ACC112 (cell line): ENCODE results near the gene DOK1.
A peak's percentile ranks its signal among the peaks of the same experiment; 100 is the strongest.
"Not testable (repeated sequence)": the region's sequence is repeated elsewhere in the genome, so short reads cannot be mapped to it uniquely, and the experiment has no call there.

Experiments used
- H2AFZ ChIP-seq: fragments of 200-600 bp; sonication (generic); one replicate; pipeline ENCODE4 v1.6.0; 2017; ENCODE audit warnings: antibody characterized with exemption, low read length; ENCODE audit not compliant: unreplicated experiment
- H3K27ac ChIP-seq: fragments of 200-600 bp; sonication (generic); 2 replicates; pipeline ENCODE4 v1.5.1; 2014; ENCODE audit warnings: low read depth, mild to moderate bottlenecking, antibody characterized with exemption, low read length, moderate library complexity
- H3K27me3 ChIP-seq: fragments of 200-600 bp; sonication (generic); 2 replicates; pipeline ENCODE4 v1.6.1; 2014; ENCODE audit warnings: mild to moderate bottlenecking, antibody characterized with exemption, low read length, moderate library complexity, mixed read lengths; ENCODE audit not compliant: insufficient read depth
- H3K36me3 ChIP-seq: fragments of 200-600 bp; sonication (generic); 2 replicates; pipeline ENCODE4 v1.6.1; 2016; ENCODE audit warnings: mild to moderate bottlenecking, antibody characterized with exemption, low read length, moderate library complexity, mixed read lengths; ENCODE audit not compliant: insufficient read depth
- H3K4me1 ChIP-seq: fragments of 200-600 bp; sonication (generic); one replicate; pipeline ENCODE4 v1.6.1; 2016; ENCODE audit warnings: low read length, mixed read lengths; ENCODE audit not compliant: insufficient read depth, unreplicated experiment, control insufficient read depth
- H3K4me3 ChIP-seq: fragments of 200-600 bp; sonication (generic); 2 replicates; pipeline ENCODE4 v1.5.1; 2014; ENCODE audit warnings: mild to moderate bottlenecking, low read depth, low read length
- H3K79me2 ChIP-seq: fragments of 200-600 bp; sonication (generic); one replicate; pipeline ENCODE4 v1.6.0; 2016; ENCODE audit warnings: low read length; ENCODE audit not compliant: control insufficient read depth, unreplicated experiment, insufficient read depth

Gene DOK1

DNA sequence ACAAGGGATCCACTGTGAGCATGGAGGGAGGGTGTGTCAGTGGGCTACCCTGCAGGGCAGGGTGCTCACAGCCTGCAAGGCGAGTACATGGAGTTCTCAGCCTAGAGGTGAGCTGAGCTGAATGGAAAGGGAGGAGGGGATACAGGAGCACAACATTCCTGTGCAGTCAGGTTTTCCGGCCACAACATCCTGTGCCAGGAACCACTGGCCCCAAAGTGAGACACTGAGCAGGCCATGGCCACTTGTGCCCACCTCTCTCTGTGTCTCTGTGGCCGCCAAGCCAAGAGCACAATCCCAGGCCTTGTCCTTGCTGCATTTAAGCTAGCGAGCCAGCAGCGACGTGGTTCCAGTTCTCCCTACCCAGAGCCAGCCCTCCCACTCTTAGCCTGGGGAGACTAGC is 6.1 kb downstream of the DOK1 start:
- no peaks in the 10 kb centered on the region for H3K27me3 ChIP-seq
- H3K27ac ChIP-seq: no peak overlapping the region
- peaks cover 17% of the 10 kb centered on the region for H3K79me2 ChIP-seq
- peaks cover 4% of the 10 kb centered on the region; the same call in 1 of the 2 replicates for H3K36me3 ChIP-seq
- no peak overlapping the region for H3K4me3 ChIP-seq
- H3K4me1 ChIP-seq: peaks cover 60% of the 10 kb centered on the region
- H2AFZ ChIP-seq: no peak overlapping the region

DNA sequence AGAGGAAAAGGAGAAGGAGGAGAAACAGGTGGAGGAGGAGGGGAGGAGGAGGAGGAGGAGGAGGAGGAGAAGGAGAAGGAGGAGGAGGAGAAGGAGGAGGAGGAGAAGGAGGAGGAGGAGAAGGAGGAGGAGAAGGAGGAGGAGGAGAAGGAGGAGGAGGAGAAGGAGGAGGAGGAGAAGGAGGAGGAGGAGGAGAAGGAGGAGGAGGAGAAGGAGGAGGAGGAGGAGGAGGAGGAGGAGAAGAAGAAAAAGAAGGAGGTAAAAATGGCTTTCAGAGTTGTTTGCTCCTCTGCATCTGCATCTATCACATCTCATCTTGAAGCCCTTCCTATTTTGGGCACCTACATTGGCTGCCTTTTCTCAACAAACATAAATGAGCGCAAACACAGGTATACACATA is 6.5 kb downstream of the DOK1 start:
- not testable (repeated sequence) for H2AFZ ChIP-seq, H3K27me3 ChIP-seq, H3K36me3 ChIP-seq, H3K4me3 ChIP-seq, H3K27ac ChIP-seq
- peaks cover 61% of the 10 kb centered on the region for H3K4me1 ChIP-seq
- H3K79me2 ChIP-seq: peaks cover 13% of the 10 kb centered on the region

DNA sequence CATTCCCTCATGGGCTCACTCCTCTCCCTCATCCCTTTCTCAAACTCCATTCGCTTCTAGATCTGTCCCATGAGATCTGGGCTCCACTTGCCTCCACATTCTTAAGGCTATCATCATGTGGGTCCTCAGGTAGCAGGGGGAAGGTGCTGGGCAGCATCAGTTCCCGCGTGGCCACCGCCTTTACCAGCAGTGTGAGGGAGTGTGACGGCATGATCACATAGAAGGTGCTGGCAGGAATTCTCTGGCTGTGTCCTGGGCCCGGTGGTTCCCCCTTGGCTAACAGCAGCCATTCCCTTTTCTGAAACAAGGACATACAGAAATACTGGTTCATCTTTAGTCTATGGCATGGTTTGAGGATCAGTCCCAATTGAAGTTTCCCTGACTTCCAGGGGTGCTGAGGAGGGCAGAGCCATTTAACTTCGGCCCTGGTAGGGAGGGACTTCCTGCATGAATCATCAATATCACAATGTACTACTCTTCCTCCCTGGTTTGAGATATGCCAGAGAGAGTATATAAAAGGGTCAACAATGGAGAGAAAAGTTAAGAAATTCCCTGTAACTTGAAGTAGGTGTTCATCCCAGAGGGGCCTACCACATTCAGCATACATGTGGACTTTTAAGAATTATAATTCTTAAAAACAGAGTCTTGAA is 7.7 kb downstream of the DOK1 start:
- Histone ChIP-seq H3K4me3 (peak overlapping the region; percentile 25; the same call in 1 of the 2 replicates), H2AFZ (peak overlapping the region; percentile 76), H3K36me3 (no peaks in the 10 kb centered on the region), H3K27ac (peak overlapping the region; percentile 61), H3K79me2 (peaks cover 1% of the 10 kb centered on the region), H3K4me1 (peaks cover 62% of the 10 kb centered on the region), H3K27me3 (no peaks in the 10 kb centered on the region)

DNA sequence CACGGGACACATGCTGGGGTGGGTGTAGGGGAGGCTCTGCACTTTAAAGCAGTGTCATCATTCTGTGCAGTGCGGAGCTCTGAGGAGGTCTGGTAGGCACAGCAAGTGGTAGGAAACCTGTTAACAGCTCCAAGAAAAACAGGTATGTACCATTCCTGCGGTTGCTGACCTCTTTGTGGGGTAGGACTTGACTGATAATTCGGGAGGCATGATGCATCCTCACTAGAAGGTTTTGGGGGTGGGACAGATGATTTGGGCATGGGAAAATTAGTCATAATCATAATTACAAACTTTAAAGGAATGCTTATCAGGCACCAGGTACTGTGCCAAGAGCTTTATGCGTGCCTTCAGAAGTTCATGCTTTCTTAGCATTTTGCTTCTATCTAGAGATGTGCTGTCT is 9.7 kb downstream of the DOK1 start:
- H3K36me3 ChIP-seq: no peaks in the 10 kb centered on the region
- H3K27me3 ChIP-seq: no peaks in the 10 kb centered on the region
- H3K4me1 ChIP-seq: peaks cover 75% of the 10 kb centered on the region
- peak overlapping the region; percentile 100 for H3K27ac ChIP-seq
- H3K79me2 ChIP-seq: no peaks in the 10 kb centered on the region
- H2AFZ ChIP-seq: peak overlapping the region; percentile 10
- peak overlapping the region; percentile 8; the same call in 1 of the 2 replicates for H3K4me3 ChIP-seq

DNA sequence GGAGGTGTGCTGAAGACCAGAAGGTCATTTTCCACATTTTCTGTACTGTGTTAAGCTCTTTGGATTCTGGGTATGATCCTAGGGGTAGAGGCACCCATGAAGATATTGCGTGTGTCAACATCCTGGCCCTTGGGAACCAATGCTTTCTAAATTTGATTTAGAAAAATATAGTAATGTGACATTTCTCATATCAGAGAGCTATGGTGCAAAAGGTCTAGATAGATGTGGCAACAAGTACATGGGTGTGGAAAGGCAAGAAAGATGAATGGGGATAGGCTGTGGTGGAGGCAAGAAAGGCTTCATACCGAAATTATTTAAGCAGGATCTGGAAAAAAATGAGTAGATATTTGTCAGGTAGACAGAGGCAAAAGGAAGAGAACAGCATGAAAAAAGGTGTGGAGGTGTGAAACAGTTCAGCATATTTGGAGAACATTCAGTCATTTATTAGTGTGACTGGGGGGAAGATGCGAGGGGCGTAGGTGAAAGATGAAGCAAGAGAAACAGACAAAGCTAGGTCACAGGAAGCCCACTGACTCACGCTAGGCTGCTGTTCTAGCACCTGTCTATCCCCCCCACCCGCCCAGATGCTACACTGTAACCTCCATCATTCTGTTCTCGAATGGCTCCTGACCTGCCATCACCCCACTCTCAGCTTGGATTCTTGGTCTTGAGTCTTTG is 11.7 kb downstream of the DOK1 start:
- H3K36me3 ChIP-seq: no peaks in the 10 kb centered on the region
- no peak overlapping the region for H2AFZ ChIP-seq
- peak overlapping the region; percentile 100 for H3K27ac ChIP-seq
- H3K79me2 ChIP-seq: no peaks in the 10 kb centered on the region
- no peak overlapping the region for H3K4me3 ChIP-seq
- no peaks in the 10 kb centered on the region for H3K27me3 ChIP-seq
- peaks cover 75% of the 10 kb centered on the region for H3K4me1 ChIP-seq

DNA sequence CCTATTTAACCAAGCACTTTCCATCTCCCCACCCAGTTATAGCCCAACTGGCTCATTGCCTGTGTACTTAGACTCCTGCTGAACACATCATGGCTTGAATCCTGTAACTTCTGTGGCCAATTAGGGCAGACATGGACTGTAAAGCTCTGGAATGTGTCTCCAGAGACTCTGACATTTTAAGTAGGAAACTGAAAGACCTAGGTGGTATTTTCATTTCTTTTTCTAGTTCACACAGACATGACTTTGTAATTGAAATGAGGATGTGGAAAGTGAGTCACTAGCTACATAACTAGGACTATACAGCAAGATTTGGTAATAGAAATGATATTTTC is 12.2 kb downstream of the DOK1 start:
- peak overlapping the region; percentile 100 for H3K27ac ChIP-seq
- no peak overlapping the region for H3K4me3 ChIP-seq
- peak overlapping the region; percentile 41 for H2AFZ ChIP-seq

DNA sequence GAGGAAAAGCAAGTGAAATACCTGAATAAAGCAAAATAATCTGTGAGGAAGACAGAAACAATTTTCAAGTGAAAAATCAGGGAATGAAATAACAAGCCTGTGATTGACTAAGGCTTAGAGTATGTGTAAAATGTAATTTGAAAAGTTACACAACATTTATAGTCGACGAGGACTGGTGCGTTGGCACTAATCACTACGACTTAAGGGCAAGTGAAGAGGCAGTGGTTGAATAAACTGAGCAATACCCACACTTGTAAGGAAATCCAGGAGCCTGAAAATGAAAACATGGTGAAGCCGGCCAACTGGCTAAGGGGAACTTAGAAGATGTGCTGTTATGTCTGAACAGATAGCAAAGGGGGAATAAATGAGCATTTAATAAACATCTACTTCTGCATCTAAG is 13.4 kb downstream of the DOK1 start:
- H3K27me3 ChIP-seq: no peaks in the 10 kb centered on the region
- no peaks in the 10 kb centered on the region for H3K79me2 ChIP-seq
- H3K36me3 ChIP-seq: no peaks in the 10 kb centered on the region
- H3K4me1 ChIP-seq: peaks cover 65% of the 10 kb centered on the region
- peak overlapping the region; percentile 100 for H3K27ac ChIP-seq
- peak overlapping the region; percentile 67 for H2AFZ ChIP-seq
- H3K4me3 ChIP-seq: peak overlapping the region; percentile 25

More for the DNA sequence above, 12.2 kb downstream of the DOK1 start:
- H3K79me2 ChIP-seq: no peaks in the 10 kb centered on the region
- no peaks in the 10 kb centered on the region for H3K27me3 ChIP-seq
- H3K4me1 ChIP-seq: peaks cover 75% of the 10 kb centered on the region
- no peaks in the 10 kb centered on the region for H3K36me3 ChIP-seq

DNA sequence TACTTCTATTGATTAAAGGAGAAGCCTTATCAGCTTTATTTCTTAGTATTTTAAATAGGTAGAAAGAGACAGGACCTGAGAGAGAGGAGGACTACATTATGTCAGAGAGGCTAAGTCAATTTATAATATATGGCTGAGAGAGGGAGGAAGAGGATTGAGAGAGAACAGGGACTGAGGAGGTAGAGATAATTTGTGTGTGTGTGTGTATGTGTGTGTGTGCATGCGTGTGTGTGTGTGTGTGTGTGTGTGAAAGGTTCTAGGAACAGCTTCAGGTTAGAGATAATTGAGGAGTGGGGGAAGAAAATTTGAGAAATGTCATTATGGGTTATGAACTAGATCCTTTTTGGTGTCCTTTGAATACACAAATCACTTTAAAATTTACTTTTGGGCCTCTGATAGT is 15.2 kb downstream of the DOK1 start:
- Histone ChIP-seq H3K36me3 (no peaks in the 10 kb centered on the region), H2AFZ (no peak overlapping the region), H3K79me2 (no peaks in the 10 kb centered on the region), H3K27me3 (no peaks in the 10 kb centered on the region), H3K4me3 (no peak overlapping the region), H3K4me1 (peaks cover 65% of the 10 kb centered on the region), H3K27ac (peak overlapping the region; percentile 100; the same call in 1 of the 2 replicates)

DNA sequence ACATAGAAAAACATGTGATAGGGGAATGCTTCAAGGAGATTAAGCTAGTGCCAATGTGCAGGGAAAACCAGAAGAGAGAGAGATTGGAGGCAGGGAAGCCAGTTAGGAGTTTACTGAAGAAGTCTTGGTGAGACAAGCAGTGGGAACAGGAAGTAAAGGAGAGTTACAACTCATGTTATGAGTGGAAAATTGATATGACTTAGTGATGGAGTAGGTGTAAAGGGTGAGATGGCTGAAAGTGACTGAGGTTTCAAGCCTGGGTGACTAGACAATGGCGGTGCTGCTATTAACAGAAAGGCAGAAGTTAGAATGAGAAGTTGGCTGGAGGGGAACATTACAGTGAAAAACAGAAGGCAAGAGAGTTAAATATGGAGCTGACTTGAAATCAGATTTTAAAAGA is 16.5 kb downstream of the DOK1 start:
- no peak overlapping the region for H2AFZ ChIP-seq
- H3K4me1 ChIP-seq: peaks cover 69% of the 10 kb centered on the region
- no peaks in the 10 kb centered on the region for H3K79me2 ChIP-seq
- H3K4me3 ChIP-seq: no peak overlapping the region
- no peaks in the 10 kb centered on the region for H3K36me3 ChIP-seq
- no peak overlapping the region for H3K27ac ChIP-seq
- H3K27me3 ChIP-seq: no peaks in the 10 kb centered on the region

DNA sequence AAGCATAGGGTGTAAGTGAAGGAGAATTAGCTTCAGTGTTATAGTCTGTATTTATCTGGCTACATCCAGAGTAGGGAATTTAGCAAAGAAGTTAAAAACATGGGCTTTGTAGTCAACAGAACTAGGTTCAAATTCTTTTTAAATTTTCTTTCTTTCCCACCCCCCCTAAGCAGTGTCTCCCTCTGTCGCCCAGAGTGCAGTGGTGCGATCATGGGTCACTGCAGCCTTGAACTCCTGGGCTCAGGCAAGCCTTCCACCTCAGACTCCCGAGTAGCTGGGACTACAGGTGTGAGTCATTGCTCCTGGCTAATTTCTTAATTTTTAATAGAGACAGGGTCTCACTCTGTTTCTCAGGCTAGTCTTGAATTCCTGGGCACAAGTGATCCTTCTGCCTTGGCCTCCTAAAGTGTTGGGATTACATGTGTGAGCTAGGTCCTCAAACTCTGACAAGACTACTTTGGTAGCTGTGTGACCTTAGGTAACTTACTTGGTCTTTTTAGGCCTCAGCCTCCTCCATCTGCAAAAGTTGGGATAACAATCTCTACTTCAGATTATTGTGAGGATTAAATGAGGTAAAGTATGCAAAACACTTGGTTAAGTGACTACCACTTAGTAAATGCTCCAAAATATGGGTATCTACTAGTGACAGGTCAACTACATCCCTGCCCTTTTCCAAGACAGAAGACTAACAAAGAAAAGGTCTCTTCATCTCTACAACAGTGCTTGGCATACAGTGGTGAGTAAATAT is 17.8 kb downstream of the DOK1 start:
- Histone ChIP-seq H3K4me3 (no peak overlapping the region), H2AFZ (no peak overlapping the region), H3K4me1 (peaks cover 70% of the 10 kb centered on the region), H3K27me3 (no peaks in the 10 kb centered on the region), H3K27ac (peak overlapping the region; percentile 44), H3K79me2 (no peaks in the 10 kb centered on the region), H3K36me3 (no peaks in the 10 kb centered on the region)
